Measurements from ENCODE around the gene METTL27. TPM values are rescaled to one million over a fixed set of nuclear protein-coding genes. Genes with fewer than 3 reads are reported as not detected.

The METTL27 gene
- total RNA-seq, 4 donors from 2014 or later = 0.34 to 4.4 TPM; not detected in 2

- Histone ChIP-seq H3K4me3 (no peak overlapping the region), H3K27ac (no peak overlapping the region), H3K27me3 (no peaks in the 10 kb centered on the region), H3K9me3 (no peaks in the 10 kb centered on the region), H3K36me3 (no peaks in the 10 kb centered on the region), H3K4me1 (peaks cover 8 to 28% (median 16%) of the 10 kb centered on the region in 3 donors)
- no peak for DNase-seq
- intact Hi-C loops (cut with DNase I) = loop anchor here (5.0 to 10.0 kb wide), 2 partner anchors 108 to 161 kb away; partner anchors contain the start of gene ELN
- WGBS, 2 donors = 76 to 77% methylated on average over 1 of the region's 1 CpG
- no peak for TF ChIP-seq CTCF (IDR thresholded peaks at IDR 0.05)
- no peak for TF ChIP-seq POLR2A (IDR thresholded peaks at IDR 0.05)
Observed at GRCh38 chr7:73866446-73866767, 24.1 kb upstream of the METTL27 start.

- TF ChIP-seq CTCF (IDR thresholded peaks at IDR 0.05) (peak; percentile 40 to 72 (median 60)), POLR2A (IDR thresholded peaks at IDR 0.05) (no peak)
- 64 to 82% methylated on average over 1 to 6 of the region's 6 CpGs for WGBS, 2 donors
- Histone ChIP-seq H3K4me3 (no peak overlapping the region), H3K27ac (no peak overlapping the region), H3K36me3 (no peaks in the 10 kb centered on the region), H3K4me1 (peaks cover 8 to 22% (median 14%) of the 10 kb centered on the region in 3 donors), H3K9me3 (no peaks in the 10 kb centered on the region), H3K27me3 (no peaks in the 10 kb centered on the region)
- no peak for DNase-seq
- intact Hi-C loops (cut with DNase I) = loop anchor here (5.0 to 10.0 kb wide), 2 partner anchors 109 to 161 kb away; partner anchors contain the start of gene ELN
Observed at GRCh38 chr7:73865738-73866445, 23.6 kb upstream of the METTL27 start.

- intact Hi-C loops (cut with DNase I) = loop anchor here (5.0 to 10.0 kb wide), 2 partner anchors 110 to 162 kb away; partner anchors contain the start of gene ELN
- WGBS, 2 donors = 65 to 78% methylated on average over 3 to 5 of the region's 8 CpGs
- Histone ChIP-seq H3K4me1 (peaks cover 8 to 15% (median 11%) of the 10 kb centered on the region in 3 donors), H3K9me3 (no peaks in the 10 kb centered on the region), H3K27ac (no peak overlapping the region), H3K36me3 (no peaks in the 10 kb centered on the region), H3K27me3 (no peaks in the 10 kb centered on the region), H3K4me3 (no peak overlapping the region)
- TF ChIP-seq CTCF (IDR thresholded peaks at IDR 0.05) (no peak), POLR2A (IDR thresholded peaks at IDR 0.05) (no peak)
- no peak for DNase-seq
Observed at GRCh38 chr7:73864981-73865711, 22.8 kb upstream of the METTL27 start.

- Histone ChIP-seq H3K4me1 (no peaks in the 10 kb centered on the region), H3K36me3 (no peaks in the 10 kb centered on the region), H3K9me3 (no peaks in the 10 kb centered on the region), H3K27me3 (peaks cover 0 to 8% (median 0%) of the 10 kb centered on the region in 4 donors), H3K27ac (no peak overlapping the region), H3K4me3 (no peak overlapping the region)
- no peak for DNase-seq
- TF ChIP-seq POLR2A (IDR thresholded peaks at IDR 0.05) = no peak
- no peak for TF ChIP-seq CTCF (IDR thresholded peaks at IDR 0.05)
- intact Hi-C loops (cut with DNase I) = loop anchor here (10.0 kb wide), 1 partner anchor 113 kb away; no protein-coding TSS in a partner anchor
- WGBS, 2 donors = 85 to 88% methylated on average over 10 to 12 of the region's 12 CpGs
Observed at GRCh38 chr7:73861305-73861704, 19.0 kb upstream of the METTL27 start.

- intact Hi-C loops (cut with DNase I) = loop anchor here (10.0 kb wide), 1 partner anchor 114 kb away; no protein-coding TSS in a partner anchor
- no peak for TF ChIP-seq POLR2A (IDR thresholded peaks at IDR 0.05)
- TF ChIP-seq CTCF (IDR thresholded peaks at IDR 0.05) = no peak
- no peaks in the 10 kb centered on the region for H3K9me3 ChIP-seq
- H3K27ac ChIP-seq = no peak within 1 kb of the TSS
- 72 to 84% methylated on average over 5 to 6 of the region's 11 CpGs for WGBS, 2 donors
- H3K4me1 ChIP-seq = peaks cover under 1 to 2% (median 1%) of the 10 kb centered on the region in 3 donors
- H3K4me3 ChIP-seq = no peak within 1 kb of the TSS
- H3K36me3 ChIP-seq = no peaks in the 10 kb centered on the region
- DNase-seq = no peak
- peaks cover 0 to 9% (median 0%) of the 10 kb centered on the region in 4 donors for H3K27me3 ChIP-seq
Observed at GRCh38 chr7:73860859-73861258, 18.5 kb upstream of the METTL27 start, which contains the start of gene TMEM270. TSS of gene TMEM270 (plus strand) at chr7:73861159. CDS start at chr7:73861195, 36 bp downstream.

Measured in esophagus squamous epithelium (tissue), 5 donors.